ENCODE measurements around the gene NDUFS6.

- TF ChIP-seq, protein P1, sequence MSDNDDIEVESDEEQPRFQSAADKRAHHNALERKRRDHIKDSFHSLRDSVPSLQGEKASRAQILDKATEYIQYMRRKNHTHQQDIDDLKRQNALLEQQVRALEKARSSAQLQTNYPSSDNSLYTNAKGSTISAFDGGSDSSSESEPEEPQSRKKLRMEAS (IDR thresholded peaks at IDR 0.05): no peak
- TF ChIP-seq CEBPB (IDR thresholded peaks at IDR 0.05) (no peak), TCF12 (IDR thresholded peaks at IDR 0.05; ENCODE audit: low read depth) (no peak), TEAD4 (IDR thresholded peaks at IDR 0.05) (no peak), NFIC (IDR thresholded peaks at IDR 0.05) (no peak), REST (IDR thresholded peaks at IDR 0.05; ENCODE audit: low read depth) (no peak), YY1 (IDR thresholded peaks at IDR 0.05; ENCODE audit: low read depth) (no peak), TAF1 (IDR thresholded peaks at IDR 0.05; ENCODE audit: low read depth) (no peak), FOXM1 (IDR thresholded peaks at IDR 0.05; ENCODE audit: borderline replicate concordance, low read depth) (no peak), EP300 (IDR thresholded peaks at IDR 0.05; ENCODE audit: borderline replicate concordance) (no peak)
These were observed 51.2 kb downstream of the NDUFS6 start for GRCh38 chr5:1852324-1852947.

Data from Ishikawa (cell line).